ENCODE measurements around the gene MAP7D3. TPM values are rescaled to one million over a fixed set of nuclear protein-coding genes. Genes with fewer than 3 reads are reported as not detected.

Gene MAP7D3
- total and polyA plus RNA-seq, 10 of the 15 experiments (the other 5 are each of a cell fraction or from before 2014, with no cell fraction given) = 9.1 to 24.0 (median 11.0) TPM

- no peak overlapping the region for H3K9ac ChIP-seq (ENCODE audit: control insufficient read depth, insufficient read depth, low read length)
- 18% methylated on average over 1 of the region's 1 CpG for WGBS (ENCODE audit: insufficient coverage, insufficient replicate concordance, low lambda C conversion rate, missing lambda C conversion rate)
- CTCF ChIA-PET = no interaction called here
- no peak overlapping the region for H3K27ac ChIP-seq (ENCODE audit: control insufficient read depth, insufficient read depth)
- DNase-seq (ENCODE audit: low read depth, low spot score) = no peak
- no peaks in the 10 kb centered on the region for H4K20me1 ChIP-seq (ENCODE audit: control insufficient read depth, insufficient read depth)
- H3K79me2 ChIP-seq (ENCODE audit: control insufficient read depth, insufficient read depth, low read length) = no peaks in the 10 kb centered on the region
- H3K4me2 ChIP-seq (ENCODE audit: control insufficient read depth, insufficient read depth) = no peak overlapping the region
- H3K4me1 ChIP-seq (ENCODE audit: control insufficient read depth, insufficient read depth, low read length) = no peaks in the 10 kb centered on the region
- POLR2A ChIA-PET = no interaction called here
- no peak overlapping the region for H3K4me3 ChIP-seq
- SMC1A ChIA-PET (ENCODE audit: uncharacterized antibody, unreplicated experiment) = interaction anchor here (0.7 to 1.2 kb wide), 2 partner anchors 13 to 121 kb away, joined by 3 read pairs; no protein-coding TSS in a partner anchor
- RAD21 ChIA-PET (ENCODE audit: unreplicated experiment) = no interaction called here
- H3K9me3 ChIP-seq (replicated peaks; ENCODE audit: control insufficient read depth, insufficient read depth, low read length) = no peaks in the 10 kb centered on the region
- intact Hi-C loops (cut with micrococcal nuclease; ENCODE audit: unreplicated experiment) = no loop called here
- FAIRE-seq = no peak
- no peak for ATAC-seq
- in situ Hi-C loops (cut with MboI) = no loop called here
- BruUV-seq (replicated peaks) = no TSS peak
- H2AFZ ChIP-seq (ENCODE audit: control insufficient read depth, low read depth, low read length) = no peak overlapping the region
- peaks cover 0 to 2% of the 10 kb centered on the region in 2 experiments; a peak in 1 of 4 replicates for H3K27me3 ChIP-seq (replicated peaks in 1 of 2; ENCODE audit: control insufficient read depth in 2 of 2, insufficient read depth in 2 of 2, low read length in 1 of 2)
- no peaks in the 10 kb centered on the region for H3K36me3 ChIP-seq (ENCODE audit: control insufficient read depth in 2 of 2, insufficient read depth in 2 of 2, low read length in 1 of 2)
- TF ChIP-seq BACH1 (IDR thresholded peaks at IDR 0.05; ENCODE audit: borderline replicate concordance) = no peak
- no peak for TF ChIP-seq ETV6 (conservative IDR thresholded peaks at IDR 0.05 in 1 of 2, IDR thresholded peaks at IDR 0.05 in 1 of 2; ENCODE audit: borderline replicate concordance in 1 of 2, low read depth in 1 of 2)
- TF ChIP-seq TARDBP (IDR thresholded peaks at IDR 0.05; ENCODE audit: borderline replicate concordance) = no peak
- TF ChIP-seq GATAD2B (conservative IDR thresholded peaks at IDR 0.05; ENCODE audit: low read depth) = no peak
- no peak for TF ChIP-seq ZBTB4 (CRISPR knock-in tag; IDR thresholded peaks at IDR 0.05)
- TF ChIP-seq RELA (IDR thresholded peaks at IDR 0.05; ENCODE audit: borderline replicate concordance, partially characterized antibody) = no peak
- TF ChIP-seq CBFB (IDR thresholded peaks at IDR 0.05; ENCODE audit: low read depth) = no peak
- TF ChIP-seq RB1 (IDR thresholded peaks at IDR 0.05; ENCODE audit: borderline replicate concordance) = no peak
- no peak for TF ChIP-seq ZNF24 (IDR thresholded peaks at IDR 0.05)
- no peak for TF ChIP-seq CTCF (IDR thresholded peaks at IDR 0.05 in 2 of 3, conservative IDR thresholded peaks at IDR 0.05 in 1 of 3; ENCODE audit: control insufficient read depth in 2 of 3, extremely low read depth in 1 of 3, insufficient read depth in 1 of 3, low read depth in 3 of 3, low read length in 3 of 3)
- no peak for TF ChIP-seq SKIL (IDR thresholded peaks at IDR 0.05; ENCODE audit: low read depth, poor library complexity, severe bottlenecking)
- TF ChIP-seq NR2C2 (IDR thresholded peaks at IDR 0.05; ENCODE audit: borderline replicate concordance, control insufficient read depth, insufficient read length, low read depth) = no peak
- TF ChIP-seq USF2 (IDR thresholded peaks at IDR 0.05; ENCODE audit: borderline replicate concordance, low read depth, low read length) = no peak
- no peak for TF ChIP-seq CBX3 (IDR thresholded peaks at IDR 0.05; ENCODE audit: borderline replicate concordance, low read depth)
- TF ChIP-seq MXI1 (IDR thresholded peaks at IDR 0.05; ENCODE audit: low read depth, low read length) = no peak
- no peak for TF ChIP-seq NFYA (IDR thresholded peaks at IDR 0.05; ENCODE audit: borderline replicate concordance, low read depth, low read length)
- no peak for TF ChIP-seq HDAC6 (IDR thresholded peaks at IDR 0.05; ENCODE audit: unreplicated experiment)
Measured at GRCh38 chrX:136183917-136184316, 67.3 kb downstream of the MAP7D3 start.

All from GM12878 (cell line).